WI38 (cell line): Measurements from ENCODE around the gene KDM6B.

Experiments
- H3K4me3 ChIP-seq: 2 replicates; pipeline ENCODE4 v1.5.1; 2011; ENCODE audit warnings: low read depth, mild to moderate bottlenecking, control low read depth, low read length
- CTCF ChIP-seq: IDR thresholded peaks from 2 replicates; pipeline ENCODE4 v1.5.1; 2012; ENCODE audit warnings: low read depth, mild to moderate bottlenecking, control low read depth, low read length

The KDM6B gene

GRCh38 chr17:7878234-7878633 is 44.2 kb downstream of the KDM6B start:
- H3K4me3 ChIP-seq = no peak overlapping the region
- TF ChIP-seq CTCF = no peak

- no peak for TF ChIP-seq CTCF
- H3K4me3 ChIP-seq = no peak overlapping the region
Measured at GRCh38 chr17:7880076-7880868, 46.3 kb downstream of the KDM6B start.

- no peak overlapping the region for H3K4me3 ChIP-seq
- no peak for TF ChIP-seq CTCF
Measured at GRCh38 chr17:7881276-7882054, 47.4 kb downstream of the KDM6B start.

GRCh38 chr17:7882068-7882467 is 48.1 kb downstream of the KDM6B start:
- H3K4me3 ChIP-seq = no peak overlapping the region
- TF ChIP-seq CTCF = no peak

GRCh38 chr17:7882629-7883028 is 48.6 kb downstream of the KDM6B start:
- no peak for TF ChIP-seq CTCF
- no peak overlapping the region for H3K4me3 ChIP-seq
